Adrenal gland (tissue), 19 donors: ENCODE data around the gene RNF220. TPM values are rescaled to one million over a fixed set of nuclear protein-coding genes. Genes with fewer than 3 reads are reported as not detected.

Experiments used
- DNase-seq, 7 donors: peaks; one replicate each; pipeline ENCODE4 v3.0.0-alpha.2; 2019 to 2020
- H3K27ac ChIP-seq, 5 donors: fragments of 200-600 bp; sonication (generic) in 4 of 5; 1 replicate in 3 of 5; 2 replicates in 2 of 5; pipeline versions ENCODE4 v1.5.1 to v1.8.0; 2016 to 2020; ENCODE audit warnings: mild to moderate bottlenecking in 1 of 5
- H3K27me3 ChIP-seq: fragments of 200-600 bp; 2 replicates; pipeline ENCODE4 v1.8.0; 2021
- H3K36me3 ChIP-seq, 2 donors: fragments of 200-600 bp; replicated peaks in 1 of 2; 1 replicate in 1 of 2; 2 replicates in 1 of 2; pipeline versions ENCODE4 v1.5.1 to v1.8.0; 2018 to 2022
- H3K4me1 ChIP-seq, 2 donors: fragments of 200-600 bp; replicated peaks in 1 of 2; 1 replicate in 1 of 2; 2 replicates in 1 of 2; pipeline versions ENCODE4 v1.5.1 to v1.8.0; 2018 to 2021
- H3K4me3 ChIP-seq, 4 donors: fragments of 200-600 bp; sonication (generic) in 3 of 4; one replicate each; pipeline ENCODE4 v1.5.1; 2016 to 2018
- H3K9me3 ChIP-seq, 3 donors: fragments of 200-600 bp; sonication (generic) in 1 of 3; replicated peaks in 1 of 3; 1 replicate in 2 of 3; 2 replicates in 1 of 3; pipeline versions ENCODE4 v1.5.1 to v1.8.0; 2016 to 2021
- POLR2A ChIP-seq, 2 donors: fragments of 450-650 bp; IDR thresholded peaks; one replicate each; pipeline ENCODE4 v1.6.1; 2017; ENCODE audit warnings: antibody characterized with exemption in 2 of 2, mild to moderate bottlenecking in 2 of 2, moderate library complexity in 1 of 2
- WGBS, 4 donors: extraction: QIAGEN DNeasy Blood & Tissue Kit in 2 of 4; methylation state at CpG; one replicate each; pipeline versions ENCODE4 v1.1.5 to v1.1.7; 2013 to 2017; 5-methylcytosine and 5-hydroxymethylcytosine counted together
- intact Hi-C, 2 donors: fragments of 100-400 bp; cut with DNase I; formaldehyde crosslinking; loops; one replicate each; pipeline versions ENCODE4 v1.14.1 to v1.15.0; 2022 to 2023
- long read RNA-seq, 10 donors: library from polyadenylated mRNA in 3 of 10; unstranded in 2 of 10; stranded (forward) in 1 of 10; transcript quantifications; one replicate each; pipeline ENCODE4 v2.0.0 and lab custom pipeline, GENCODE V29; 2021 to 2026
- polyA plus RNA-seq, 3 donors: library from polyadenylated mRNA; stranded (reverse); fragments of 200-250 nt in 2 of 3; fragments of 350-450 nt in 1 of 3; fragmentation: Illumina TruSeq in 1 of 3; extraction: RNeasy Lipid Tissue Mini Kit (QIAGEN cat#74804) in 1 of 3; gene quantifications; one replicate each; pipeline ENCODE4 v1.2.3, GENCODE V29; 2013 to 2014
- total RNA-seq, 9 donors: library from RNA; depleted of rRNA in 4 of 9; stranded (reverse); fragments of >200 nt in 4 of 9; fragments of 120-200 nt in 1 of 9; fragmentation: NEBNext Ultra II Directional in 1 of 9; extraction: Animal tissue kit (Norgen Biotek cat#: 25700) in 1 of 9; gene quantifications; one replicate each; pipeline versions ENCODE4 v1.1.0 to v1.2.4, GENCODE V29; 2013 to 2023
- TF ChIP-seq, protein P1 (sequence below), 6 experiments: fragments of 450-650 bp in 4 of 6; fragments of 200-600 bp in 2 of 6; sonication (generic) in 1 of 6; IDR thresholded peaks; 1 replicate in 5 of 6; 2 replicates in 1 of 6; pipeline versions ENCODE4 v1.5.1 to v1.8.0; 2016 to 2021; ENCODE audit warnings: antibody characterized with exemption in 6 of 6, mild to moderate bottlenecking in 2 of 6, moderate library complexity in 1 of 6
- donor health status: healthy with polysubstance abuse.
- donor health status: Bipolar disorder and iron deficiency.
- donor health status: DM: yes; HTN: yes; CAD: no.
- donor health status: DM: no; HTN: no; CAD: no.
- donor health status: DM: no; HTN: no; CAD: no.
- donor health status: DM: yes; HTN: yes; CAD: no.

RNF220 gene
- total RNA-seq (100 to 1,000 TPM in 4 of 9 donors, 10 to 100 TPM in 5; 55.9 to 150 (median 70.3) TPM), polyA plus RNA-seq (10 to 100 TPM; 36.3 to 67.5 (median 50.2) TPM)
- long read RNA-seq, donor 1, partial matches to known transcripts = 0 of 3 reads
- long read RNA-seq, donor 1, other reads (novel, unspliced or antisense) = 0 of 3 reads
- long read RNA-seq, donor 2, partial matches to known transcripts = 0 of 2 reads
- long read RNA-seq, donor 2, other reads (novel, unspliced or antisense) = 0 of 2 reads
- long read RNA-seq, donor 3, partial matches to known transcripts = 0 of 1 reads
- long read RNA-seq, donor 3, other reads (novel, unspliced or antisense) = 0 of 1 reads
- long read RNA-seq, donor 4, partial matches to known transcripts = 0 of 1 reads
- long read RNA-seq, donor 4, other reads (novel, unspliced or antisense) = 1 of 1 reads
- long read RNA-seq, donor 5, partial matches to known transcripts = 4 of 39 reads
- long read RNA-seq, donor 5, other reads (novel, unspliced or antisense) = 34 of 39 reads
- long read RNA-seq, donor 6, partial matches to known transcripts = 1 of 2 reads
- long read RNA-seq, donor 6, other reads (novel, unspliced or antisense) = 1 of 2 reads
- long read RNA-seq, donor 7, partial matches to known transcripts = 0 of 1 reads
- long read RNA-seq, donor 7, other reads (novel, unspliced or antisense) = 0 of 1 reads
- long read RNA-seq, donor 8, partial matches to known transcripts = 0 of 24 reads
- long read RNA-seq, donor 8, other reads (novel, unspliced or antisense) = 23 of 24 reads
- long read RNA-seq, donor 9, partial matches to known transcripts = 0 of 9 reads
- long read RNA-seq, donor 9, other reads (novel, unspliced or antisense) = 8 of 9 reads
- long read RNA-seq, donor 10, partial matches to known transcripts = 0 of 5 reads
- long read RNA-seq, donor 10, other reads (novel, unspliced or antisense) = 5 of 5 reads

DNA sequence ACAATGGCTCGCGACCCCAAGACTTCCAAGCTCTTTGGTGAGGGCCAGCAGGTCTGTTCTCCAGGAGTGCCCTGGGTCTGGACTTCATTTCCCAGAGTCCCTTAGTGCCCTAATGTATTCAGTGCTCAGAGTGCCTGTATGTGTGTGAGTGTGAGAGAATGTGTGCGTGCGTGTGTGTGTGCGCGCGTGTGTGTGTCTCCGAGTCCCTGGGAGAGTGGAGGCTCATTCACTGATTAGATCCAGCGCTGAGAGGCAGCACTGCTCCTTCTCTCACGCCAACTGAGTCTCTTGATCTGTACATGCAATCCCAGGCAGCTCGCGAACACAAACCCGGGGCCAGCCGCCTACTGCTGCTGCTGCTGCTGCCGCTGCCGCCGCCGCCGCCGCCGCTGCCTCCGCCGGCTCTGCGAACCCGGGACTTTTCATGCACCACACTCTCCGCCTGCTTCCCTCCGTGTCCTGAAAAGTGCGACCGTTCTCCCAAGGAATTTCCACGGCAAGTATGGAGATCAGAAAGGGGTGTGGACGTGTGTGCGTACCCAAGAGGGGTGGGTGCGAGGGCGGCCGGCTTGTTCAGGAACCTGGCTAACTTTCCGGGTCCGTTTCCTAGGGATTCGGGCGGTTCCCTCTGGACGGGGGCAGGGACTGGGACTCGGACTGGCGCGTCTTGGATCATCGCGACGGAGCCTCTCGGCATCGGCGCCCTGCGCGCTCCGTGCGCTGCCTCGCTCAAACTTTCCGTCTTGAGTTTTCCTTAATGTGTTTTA is at the start of gene RNF220:
Gene RNF220, plus strand, starts transcription at position 225 of the 767 bp plus-strand sequence.
- TF ChIP-seq, protein P1, sequence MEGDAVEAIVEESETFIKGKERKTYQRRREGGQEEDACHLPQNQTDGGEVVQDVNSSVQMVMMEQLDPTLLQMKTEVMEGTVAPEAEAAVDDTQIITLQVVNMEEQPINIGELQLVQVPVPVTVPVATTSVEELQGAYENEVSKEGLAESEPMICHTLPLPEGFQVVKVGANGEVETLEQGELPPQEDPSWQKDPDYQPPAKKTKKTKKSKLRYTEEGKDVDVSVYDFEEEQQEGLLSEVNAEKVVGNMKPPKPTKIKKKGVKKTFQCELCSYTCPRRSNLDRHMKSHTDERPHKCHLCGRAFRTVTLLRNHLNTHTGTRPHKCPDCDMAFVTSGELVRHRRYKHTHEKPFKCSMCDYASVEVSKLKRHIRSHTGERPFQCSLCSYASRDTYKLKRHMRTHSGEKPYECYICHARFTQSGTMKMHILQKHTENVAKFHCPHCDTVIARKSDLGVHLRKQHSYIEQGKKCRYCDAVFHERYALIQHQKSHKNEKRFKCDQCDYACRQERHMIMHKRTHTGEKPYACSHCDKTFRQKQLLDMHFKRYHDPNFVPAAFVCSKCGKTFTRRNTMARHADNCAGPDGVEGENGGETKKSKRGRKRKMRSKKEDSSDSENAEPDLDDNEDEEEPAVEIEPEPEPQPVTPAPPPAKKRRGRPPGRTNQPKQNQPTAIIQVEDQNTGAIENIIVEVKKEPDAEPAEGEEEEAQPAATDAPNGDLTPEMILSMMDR (IDR thresholded peaks at IDR 0.05) = no peak
- no peak for TF ChIP-seq POLR2A (IDR thresholded peaks at IDR 0.05)
- Histone ChIP-seq H3K4me3 (peak within 1 kb of the TSS in 2 of 4 donors; percentile 25 to 38), H3K27ac (no peak within 1 kb of the TSS), H3K36me3 (no peaks in the 10 kb centered on the region), H3K27me3 (peaks cover 73% of the 10 kb centered on the region), H3K9me3 (no peaks in the 10 kb centered on the region), H3K4me1 (peaks cover 14 to 27% of the 10 kb centered on the region in 2 donors)
- 3 to 12% (median 4%) methylated on average over 16 to 55 of the region's 55 CpGs for WGBS, 4 donors
- intact Hi-C loops = no loop called here
- peak in 5 of 7 donors; percentile 35 to 48 (median 37) for DNase-seq

DNA sequence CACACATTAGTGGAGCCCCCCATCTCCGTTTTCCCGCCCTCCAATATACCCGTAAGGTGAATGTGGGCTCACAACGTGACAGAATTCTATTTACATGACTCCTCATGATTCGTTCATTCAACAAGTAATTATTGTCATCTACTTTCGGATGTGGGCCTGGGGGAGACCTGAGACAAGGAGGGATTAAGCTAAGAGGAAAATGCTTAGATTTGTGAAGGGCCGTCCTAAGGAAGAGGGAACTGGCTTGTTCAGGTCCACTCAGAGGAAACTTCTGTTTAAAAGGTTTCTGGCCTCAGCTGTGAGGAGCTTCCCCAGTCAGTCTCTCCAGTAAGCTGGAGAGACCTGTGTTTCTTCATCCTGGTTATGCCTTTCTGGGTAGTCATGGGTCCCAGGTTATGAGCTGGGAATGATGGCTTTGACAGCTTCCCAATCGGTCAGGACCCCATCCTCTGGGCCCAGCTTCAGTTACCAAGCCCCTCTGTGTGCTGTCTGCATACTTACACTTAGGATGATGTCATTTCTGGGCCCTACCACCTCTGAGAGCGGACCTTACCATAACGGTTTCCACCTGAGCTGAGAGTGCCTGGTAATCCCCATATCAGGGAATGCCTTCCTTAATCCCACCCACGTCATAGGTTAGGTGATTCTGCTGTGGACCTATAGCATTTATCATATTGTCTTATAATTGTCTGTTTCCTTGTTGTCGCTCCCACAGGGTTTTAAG is 49.3 kb upstream of the RNF220 start:
- Histone ChIP-seq H3K27me3 (no peaks in the 10 kb centered on the region), H3K36me3 (no peaks in the 10 kb centered on the region), H3K9me3 (no peaks in the 10 kb centered on the region), H3K4me1 (peaks cover 7 to 9% of the 10 kb centered on the region in 2 donors), H3K4me3 (peak overlapping the region in 2 of 4 donors; percentile 82 to 96), H3K27ac (no peak overlapping the region)
- DNase-seq = no peak
- WGBS, 4 donors = 61 to 69% (median 68%) methylated on average over 12 of the region's 12 CpGs
- TF ChIP-seq, protein P1 (IDR thresholded peaks at IDR 0.05) = no peak
- no peak for TF ChIP-seq POLR2A (IDR thresholded peaks at IDR 0.05)
- intact Hi-C loops = no loop called here

DNA sequence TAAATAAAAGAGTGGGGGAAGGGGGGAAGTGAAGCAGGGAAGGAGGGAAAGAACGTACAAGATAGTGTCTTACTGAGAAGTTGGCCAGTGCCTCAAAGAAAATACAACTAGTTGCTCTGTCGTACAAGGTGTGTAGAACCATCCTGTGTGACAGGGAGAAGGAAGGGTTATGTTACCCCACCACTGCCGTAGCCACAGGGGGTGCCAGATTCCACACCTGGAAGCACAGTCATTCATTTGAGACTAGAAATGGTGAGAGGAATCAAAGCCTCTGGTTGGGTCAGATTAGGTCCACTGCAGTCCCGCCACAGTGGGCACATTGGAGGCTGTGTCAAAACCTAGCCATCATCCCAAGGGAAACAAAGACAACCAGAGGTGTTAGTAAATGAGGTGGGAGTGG is 47.3 kb upstream of the RNF220 start:
- WGBS, 4 donors = 64 to 71% (median 69%) methylated on average over 4 of the region's 4 CpGs
- TF ChIP-seq, protein P1 (IDR thresholded peaks at IDR 0.05) = no peak
- no peak for TF ChIP-seq POLR2A (IDR thresholded peaks at IDR 0.05)
- H3K36me3 ChIP-seq = no peaks in the 10 kb centered on the region
- no peak overlapping the region for H3K4me3 ChIP-seq
- H3K27ac ChIP-seq = no peak overlapping the region
- peaks cover 7 to 9% of the 10 kb centered on the region in 2 donors for H3K4me1 ChIP-seq
- no peak for DNase-seq
- H3K9me3 ChIP-seq = no peaks in the 10 kb centered on the region
- intact Hi-C loops = no loop called here
- no peaks in the 10 kb centered on the region for H3K27me3 ChIP-seq
